GM19455 (cell line): ENCODE measurements around the gene NSUN3.
A peak's percentile ranks its signal among the peaks of the same experiment; 100 is the strongest.
"Not testable (repeated sequence)": the region's sequence is repeated elsewhere in the genome, so short reads cannot be mapped to it uniquely, and the experiment has no call there.

Experiments used
- ATAC-seq: cut with Tn5 transposase; IDR thresholded peaks from one replicate; pipeline ENCODE4 v1.9.1; 2021; ENCODE audit not compliant: unreplicated experiment

NSUN3 gene

DNA sequence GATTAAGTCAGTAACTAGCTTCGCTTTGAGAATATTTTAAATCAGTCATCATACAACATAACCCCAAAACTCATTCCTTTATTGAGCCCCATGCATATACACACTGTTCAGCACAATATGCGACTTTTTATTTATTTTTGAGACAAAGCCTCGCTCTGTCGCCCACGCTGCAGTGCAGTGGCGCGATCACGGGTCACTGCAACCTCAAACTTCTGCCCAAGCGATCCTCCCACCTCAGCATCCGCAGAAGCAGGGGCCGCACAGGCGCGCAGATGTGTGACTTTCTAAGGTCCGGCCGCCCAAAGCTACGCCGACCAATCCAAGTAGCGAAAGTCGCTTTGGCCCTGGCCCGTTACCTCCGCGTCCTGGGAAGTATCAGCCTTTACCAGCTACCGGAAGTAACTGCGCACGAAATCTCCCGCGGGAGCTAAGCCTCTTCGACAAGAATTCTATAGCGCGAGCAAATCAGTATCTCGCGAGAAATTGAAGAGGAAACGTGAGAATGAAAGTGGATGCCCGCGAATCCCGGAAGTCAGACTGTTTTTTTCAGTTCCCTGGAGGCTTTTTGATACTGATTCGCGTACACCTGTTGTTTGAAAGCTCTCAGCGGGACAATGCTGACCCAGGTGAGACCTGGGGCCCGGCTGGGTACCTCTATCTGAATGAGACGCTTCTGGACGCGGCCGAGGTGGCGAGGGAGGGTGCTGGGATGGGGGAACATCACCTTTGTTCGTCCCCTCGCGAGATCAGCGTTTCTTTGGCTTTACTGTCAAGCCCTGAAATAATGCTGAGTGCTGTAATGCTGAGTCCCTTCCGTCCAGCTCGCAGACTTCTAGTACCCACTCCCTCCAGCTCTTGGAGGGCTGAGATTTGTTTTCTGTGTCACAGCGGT lies at the start of gene NSUN3, which contains the start of gene DHFR2:
Gene NSUN3 (plus strand): TSS at position 549 of the 892 bp plus-strand sequence. CDS start 66 bp downstream, at position 615.
Gene DHFR2 (minus strand): TSS at position 404 of the 892 bp plus-strand sequence. CDS start 1,405 bp downstream, outside the sequence.
- peak; percentile 96 for ATAC-seq

DNA sequence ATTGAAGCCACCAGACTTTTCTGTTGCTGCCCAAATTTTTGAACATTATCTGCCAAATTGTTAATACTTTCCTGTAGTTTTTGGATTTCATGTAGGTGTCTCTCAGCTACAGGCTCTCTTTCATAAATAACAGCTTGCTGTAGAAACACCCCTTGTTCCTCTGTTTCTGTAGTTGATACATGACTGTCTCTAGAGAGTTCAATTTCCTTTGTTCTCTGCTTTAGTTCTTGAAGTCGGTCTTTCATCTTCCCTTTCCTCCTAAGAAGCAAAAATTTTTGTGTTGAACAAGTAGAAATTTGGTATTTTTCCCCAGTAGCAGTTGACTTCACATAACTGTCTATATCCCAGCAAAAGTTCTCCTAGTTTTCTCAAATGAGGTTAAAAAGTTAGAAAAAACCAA lies 47.8 kb upstream of the NSUN3 start:
- no peak for ATAC-seq

DNA sequence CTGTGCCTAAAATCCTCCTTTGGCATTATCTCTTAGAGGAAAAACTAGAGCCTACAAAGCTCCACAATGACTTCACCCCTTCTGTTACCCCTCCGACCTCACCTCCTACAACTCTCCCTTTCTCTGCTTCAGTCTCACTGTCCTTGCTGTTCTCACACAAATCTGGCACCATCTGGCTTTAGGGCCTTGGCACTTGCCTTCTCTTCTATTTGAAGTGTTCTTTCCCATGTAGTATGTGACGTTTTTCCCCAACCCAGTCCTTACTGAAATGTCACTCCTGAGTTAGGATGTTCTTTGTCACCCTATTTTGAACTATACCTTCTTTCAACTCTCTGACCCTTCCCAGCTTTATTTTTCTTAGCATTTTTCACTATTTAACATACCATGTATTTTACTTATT lies 43.2 kb upstream of the NSUN3 start:
- ATAC-seq = no peak

DNA sequence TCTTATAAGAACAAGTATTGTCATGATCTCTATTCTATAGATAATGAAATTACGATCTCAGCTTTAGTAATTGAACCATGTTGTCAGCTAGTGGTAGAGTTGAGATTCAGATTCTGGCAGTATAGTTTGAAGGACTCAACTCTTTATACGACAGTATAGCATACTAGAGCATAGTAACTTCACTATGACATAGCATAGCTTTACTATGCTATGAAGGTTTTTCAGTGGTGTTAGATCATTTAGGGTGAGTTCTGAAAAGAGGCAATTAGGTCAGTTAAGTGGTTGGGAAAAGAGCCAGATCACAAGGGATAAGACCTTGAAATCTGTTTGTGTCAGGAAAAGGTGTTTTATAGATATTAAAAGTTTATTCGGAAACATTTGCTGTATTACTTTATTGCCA lies 42.6 kb upstream of the NSUN3 start:
- ATAC-seq = no peak

DNA sequence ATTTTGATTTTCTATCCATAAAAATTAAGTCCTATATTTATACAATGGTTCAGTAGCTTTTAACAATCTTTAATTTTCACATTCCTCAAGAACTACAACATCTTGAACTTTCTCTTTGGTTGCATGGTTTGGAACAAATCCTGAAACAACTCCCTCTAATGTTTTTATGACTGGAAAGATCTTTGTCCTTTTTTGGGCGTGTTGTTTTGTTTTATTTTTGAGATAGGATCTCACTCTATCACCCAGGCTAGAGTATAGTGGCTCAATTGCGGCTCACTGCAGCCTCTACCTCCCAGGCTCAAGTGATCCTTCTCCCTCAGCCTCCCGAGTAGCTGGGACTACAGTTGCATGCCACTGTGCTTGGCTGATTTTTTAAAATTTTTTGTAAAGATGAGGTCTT lies 38.5 kb upstream of the NSUN3 start:
- ATAC-seq = no peak

DNA sequence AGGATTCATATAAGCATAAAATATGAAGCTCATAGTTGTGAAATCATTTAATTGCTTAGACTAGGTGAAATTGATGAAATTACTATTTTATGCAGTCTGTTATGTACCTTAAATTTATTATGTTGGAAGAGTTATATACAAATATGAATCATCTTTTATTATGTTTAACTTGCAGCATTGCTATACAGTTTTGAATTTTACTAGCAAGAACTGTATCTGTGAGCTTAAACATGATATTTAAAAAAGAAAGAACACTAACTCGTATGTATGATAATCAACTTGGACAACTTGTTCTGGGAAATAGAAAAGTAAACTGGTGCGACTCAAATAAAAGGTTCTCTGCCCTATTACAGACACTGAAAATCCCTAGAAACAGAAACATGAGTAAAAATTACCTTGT lies 36.2 kb upstream of the NSUN3 start:
- ATAC-seq = no peak

DNA sequence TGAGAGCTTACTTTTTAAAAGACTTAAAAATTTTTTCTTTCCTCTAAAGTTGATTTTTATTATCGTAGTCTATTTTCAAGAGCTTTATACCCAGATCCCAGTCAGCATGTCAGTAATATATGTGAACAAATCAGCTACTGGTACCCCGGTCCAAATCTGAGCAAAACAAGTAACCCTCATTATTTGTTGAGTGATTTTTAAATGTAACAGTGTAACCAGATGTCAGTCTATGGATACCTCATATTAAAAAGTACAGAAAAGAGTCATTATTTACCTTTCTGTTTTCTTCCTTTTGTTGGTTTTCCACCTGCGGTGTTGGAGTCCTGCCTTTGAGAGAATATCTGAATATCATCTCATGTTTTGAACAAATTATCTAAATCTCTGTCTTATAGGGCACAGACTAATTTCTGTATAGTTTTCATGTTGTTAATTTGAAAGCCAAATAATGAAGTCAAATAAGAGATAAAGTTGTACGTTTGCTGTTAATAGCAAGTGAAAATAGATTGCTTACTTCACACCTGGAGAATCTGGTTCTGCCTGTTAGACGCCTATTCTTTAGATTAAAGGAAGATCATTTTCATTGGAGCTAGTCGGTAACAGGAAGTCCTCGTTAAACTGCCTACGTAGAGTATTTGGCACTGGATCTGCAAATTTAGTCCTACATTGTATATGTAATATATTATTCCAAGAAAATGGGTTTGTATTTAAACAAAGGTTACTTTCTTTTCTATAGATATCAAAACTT lies 34.6 kb upstream of the NSUN3 start, which contains the start of gene STX19:
Gene STX19 (minus strand): TSS at position 505 of the 745 bp plus-strand sequence. CDS start 13,328 bp downstream, outside the sequence.
- no peak for ATAC-seq

DNA sequence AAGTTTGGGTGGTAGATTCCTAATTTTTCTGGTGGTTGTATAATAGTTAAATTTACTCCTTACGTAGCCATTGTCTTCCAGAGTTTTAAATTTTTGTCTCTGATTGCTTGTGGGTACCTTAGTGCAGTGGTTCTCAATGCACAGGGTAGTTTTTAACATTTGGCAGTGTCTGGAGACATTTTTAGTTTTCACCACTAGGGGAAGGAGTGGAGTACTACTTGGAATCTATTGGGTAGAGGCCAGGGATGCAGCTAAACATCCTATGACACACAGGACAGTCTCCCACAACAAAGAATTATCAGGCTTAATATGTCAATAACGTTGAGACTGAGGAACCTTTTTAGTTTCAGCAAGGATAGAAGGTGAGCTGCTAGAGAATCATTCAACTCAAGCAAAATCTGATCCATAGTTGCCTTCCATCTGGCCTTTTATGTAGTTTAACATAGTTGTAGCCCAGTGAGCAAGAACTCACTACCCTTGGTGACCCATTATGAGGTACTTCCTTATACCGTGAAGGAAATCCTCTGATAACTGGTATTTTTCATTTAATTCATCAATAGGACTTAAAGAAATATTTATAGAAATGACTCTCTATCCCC lies 25.9 kb upstream of the NSUN3 start:
- ATAC-seq = no peak

DNA sequence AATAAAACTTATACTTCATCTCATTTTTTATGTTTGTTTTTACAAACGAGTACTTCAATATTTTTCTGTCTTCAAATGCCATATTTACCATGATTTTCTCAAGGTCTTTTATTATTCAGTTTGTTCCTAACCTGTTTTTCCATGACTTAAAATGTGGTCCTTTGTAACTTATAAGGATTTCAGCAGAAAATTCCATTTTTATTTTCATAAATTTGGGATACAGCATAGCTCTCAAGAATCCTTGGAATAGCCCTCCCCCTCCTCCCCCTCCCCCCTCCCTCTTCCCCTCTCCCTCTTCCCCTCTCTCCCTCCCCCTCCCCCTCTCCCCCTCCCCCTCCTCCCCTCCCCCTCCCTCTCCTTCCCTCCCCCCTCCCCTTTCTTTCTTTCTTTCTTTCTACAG lies 19.6 kb upstream of the NSUN3 start:
- no peak for ATAC-seq

DNA sequence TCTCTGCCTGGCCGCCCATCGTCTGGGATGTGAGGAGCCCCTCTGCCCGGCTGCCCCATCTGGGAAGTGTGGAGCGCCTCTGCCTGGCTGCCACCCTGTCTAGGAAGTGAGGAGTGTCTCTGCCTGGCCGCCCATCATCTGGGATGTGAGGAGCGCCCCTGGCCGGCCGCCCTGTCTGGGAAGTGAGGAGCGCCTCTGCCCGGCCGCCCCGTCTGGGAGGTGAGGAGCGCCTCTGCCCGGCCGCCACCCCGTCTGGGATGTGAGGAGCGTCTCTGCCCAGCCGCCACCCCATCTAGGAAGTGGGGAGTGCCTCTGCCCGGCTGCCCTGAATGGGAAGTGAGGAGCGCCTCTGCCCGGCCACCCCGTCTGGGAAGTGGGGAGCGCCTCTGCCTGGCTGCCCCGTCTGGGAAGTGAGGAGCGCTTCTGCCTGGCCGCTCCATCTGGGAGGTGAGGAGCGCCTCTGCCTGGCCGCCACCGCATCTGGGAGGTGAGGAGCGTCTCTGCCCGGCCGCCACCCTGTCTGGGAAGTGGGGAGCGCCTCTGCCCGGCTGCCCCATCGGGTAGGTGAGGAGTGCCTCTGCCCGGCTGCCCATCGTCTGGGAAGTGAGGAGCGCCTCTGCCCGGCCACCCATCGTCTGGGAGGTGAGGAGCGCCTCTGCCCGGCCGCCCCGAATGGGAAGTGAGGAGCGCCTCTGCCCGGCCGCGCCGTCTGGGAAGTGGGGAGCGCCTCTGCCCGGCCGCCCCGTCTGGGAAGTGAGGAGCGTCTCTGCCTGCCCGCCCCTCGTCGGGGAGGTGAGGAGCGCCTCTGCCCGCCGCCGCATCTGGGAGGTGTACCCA lies 18.5 kb upstream of the NSUN3 start:
- not testable (repeated sequence) for ATAC-seq

DNA sequence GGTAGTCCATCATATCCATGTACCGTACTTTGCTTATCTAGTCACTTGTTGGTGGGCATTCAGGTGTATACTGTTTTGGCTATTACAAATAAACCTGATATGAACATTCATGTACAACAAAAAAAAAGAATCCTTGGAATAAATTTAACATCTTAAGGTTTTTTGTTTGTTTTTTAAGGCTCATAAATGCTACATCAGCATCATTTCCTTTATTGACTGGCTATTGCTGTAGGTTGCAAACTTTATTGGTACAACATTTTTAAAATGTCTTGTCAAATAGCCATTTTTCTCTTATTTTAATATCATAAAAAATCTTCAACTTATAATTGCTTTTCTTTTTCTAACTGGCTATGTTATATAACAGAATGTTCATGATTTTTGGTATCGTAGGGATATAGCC lies 16.3 kb upstream of the NSUN3 start:
- no peak for ATAC-seq

DNA sequence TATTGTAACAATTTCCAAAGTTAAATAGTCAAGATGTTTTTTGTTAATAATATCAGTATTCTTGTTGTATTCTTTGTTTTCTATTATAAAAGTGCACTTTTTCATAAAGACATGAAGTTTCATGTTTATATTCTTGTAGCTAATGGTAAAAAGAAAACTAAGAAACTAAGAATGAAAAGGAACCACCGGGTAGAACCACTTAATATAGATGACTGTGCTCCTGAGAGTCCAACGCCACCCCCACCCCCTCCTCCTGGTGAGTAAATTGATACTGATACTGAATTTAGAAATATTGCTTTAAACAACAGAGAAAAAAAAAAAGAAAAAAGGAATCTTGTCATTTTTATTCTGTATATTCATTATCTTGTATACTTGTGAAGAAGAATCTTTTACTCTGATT lies 13.6 kb upstream of the NSUN3 start:
- ATAC-seq = no peak

DNA sequence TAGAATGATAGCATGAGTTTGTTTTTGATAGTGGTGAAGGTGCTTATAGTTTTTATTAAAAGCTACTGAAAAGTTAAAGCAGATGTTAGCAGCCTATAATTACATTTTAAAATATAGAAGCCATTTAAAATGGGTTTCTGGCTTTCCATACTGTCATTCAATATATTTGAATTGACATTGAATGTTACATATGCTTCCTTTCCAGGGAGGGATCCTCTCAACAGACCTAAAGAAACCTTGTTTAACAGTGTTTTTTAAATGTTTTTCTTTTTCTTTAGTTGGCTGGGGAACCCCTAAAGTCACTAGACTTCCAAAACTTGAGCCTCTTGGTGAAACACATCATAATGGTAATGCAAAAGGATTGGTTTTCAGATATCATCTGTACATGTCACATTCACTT lies 12.3 kb upstream of the NSUN3 start:
- ATAC-seq = no peak

DNA sequence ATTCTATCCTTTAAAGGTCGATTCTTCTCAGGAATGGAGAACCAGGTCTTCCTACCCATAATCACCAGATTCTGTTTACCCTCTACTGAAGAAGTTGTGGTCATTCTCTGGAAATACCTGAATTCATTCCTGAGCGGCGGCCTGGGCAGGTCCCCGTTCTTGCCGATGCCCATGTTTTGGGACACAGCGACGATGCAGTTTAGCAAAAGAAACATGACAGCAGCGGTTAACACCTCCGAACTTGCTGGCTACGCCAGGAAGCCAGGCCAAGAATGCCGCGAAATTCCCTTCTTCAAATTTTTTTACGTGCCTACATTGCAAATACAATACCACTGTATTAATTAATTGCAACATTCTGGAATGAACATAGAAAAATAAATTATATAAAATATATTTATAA lies 1.6 kb upstream of the NSUN3 start:
- no peak for ATAC-seq

DNA sequence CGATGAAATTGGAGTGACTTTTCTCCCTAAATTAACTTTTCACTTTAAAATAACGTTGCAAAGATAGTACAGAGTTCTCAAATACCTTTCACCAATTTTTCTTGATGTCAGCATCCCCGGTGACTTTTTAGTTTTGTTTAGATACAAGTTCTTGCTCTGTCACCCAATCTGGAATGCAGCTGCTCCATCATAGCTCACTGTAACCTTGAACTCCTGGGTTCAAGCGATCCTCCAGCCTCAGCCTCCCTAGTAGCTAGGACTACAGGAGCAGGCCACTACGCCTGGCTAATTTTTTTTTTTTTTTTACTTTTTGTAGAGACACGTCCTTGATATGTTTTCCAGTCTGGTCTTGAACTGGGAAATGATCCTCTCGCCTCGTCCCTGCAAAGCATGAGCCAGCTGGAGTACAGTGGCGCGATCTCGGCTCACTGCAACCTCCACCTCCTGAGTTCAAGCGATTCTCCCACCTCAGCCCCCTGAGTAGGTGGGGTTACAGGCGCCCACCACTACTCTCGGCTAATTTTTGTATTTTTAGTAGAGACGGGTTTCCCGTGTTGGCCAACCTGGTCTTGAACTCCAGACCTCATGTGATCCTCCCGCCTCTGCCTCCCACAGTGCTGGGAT lies 747 bp downstream of the NSUN3 start:
- ATAC-seq = no peak

DNA sequence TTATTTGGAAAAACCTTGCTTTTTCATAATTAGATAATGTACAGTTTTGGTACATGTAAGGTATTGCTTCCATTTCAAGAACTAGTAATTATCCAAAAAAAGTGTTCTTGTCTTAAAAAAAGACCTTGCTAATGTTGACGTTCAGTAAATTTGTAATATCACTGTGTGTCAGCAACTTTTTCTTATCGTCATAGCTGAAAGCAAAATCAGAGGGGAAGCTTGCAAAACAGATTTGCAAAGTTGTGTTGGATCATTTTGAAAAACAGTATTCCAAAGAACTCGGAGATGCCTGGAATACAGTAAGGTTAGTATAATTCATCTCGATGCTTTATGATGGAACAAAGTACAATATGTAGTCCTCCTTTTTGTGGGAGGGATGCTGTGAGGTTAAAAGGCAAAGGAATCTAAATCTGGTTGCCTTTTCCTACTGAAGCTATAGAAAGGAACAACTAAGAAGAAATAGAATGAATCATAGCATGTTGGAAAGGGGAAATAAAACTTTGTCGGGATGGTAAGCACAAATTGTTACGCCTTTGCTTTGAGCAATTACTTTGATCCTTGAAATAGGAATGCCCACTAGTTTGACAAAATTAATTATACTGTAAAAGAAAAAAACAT lies 1.5 kb downstream of the NSUN3 start:
- ATAC-seq = no peak

DNA sequence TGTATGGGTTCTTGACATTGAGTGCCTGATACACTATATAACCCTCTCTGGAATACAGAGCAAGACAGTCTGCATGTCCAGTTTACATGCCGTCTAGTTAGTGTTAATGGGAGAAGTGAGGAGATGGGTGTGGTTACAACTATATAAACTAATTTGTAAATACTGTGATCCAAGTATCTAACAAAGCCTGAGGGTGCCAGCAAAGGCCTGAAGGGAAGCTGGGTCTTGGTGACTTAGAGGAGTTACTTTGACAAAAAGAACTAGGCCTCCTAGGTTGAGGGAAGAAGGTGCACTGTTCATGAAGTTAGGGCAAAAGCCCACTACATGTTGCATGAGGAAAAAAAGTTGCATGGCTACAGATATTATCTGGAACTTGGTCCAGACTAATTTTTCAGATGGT lies 2.3 kb downstream of the NSUN3 start:
- ATAC-seq = no peak

DNA sequence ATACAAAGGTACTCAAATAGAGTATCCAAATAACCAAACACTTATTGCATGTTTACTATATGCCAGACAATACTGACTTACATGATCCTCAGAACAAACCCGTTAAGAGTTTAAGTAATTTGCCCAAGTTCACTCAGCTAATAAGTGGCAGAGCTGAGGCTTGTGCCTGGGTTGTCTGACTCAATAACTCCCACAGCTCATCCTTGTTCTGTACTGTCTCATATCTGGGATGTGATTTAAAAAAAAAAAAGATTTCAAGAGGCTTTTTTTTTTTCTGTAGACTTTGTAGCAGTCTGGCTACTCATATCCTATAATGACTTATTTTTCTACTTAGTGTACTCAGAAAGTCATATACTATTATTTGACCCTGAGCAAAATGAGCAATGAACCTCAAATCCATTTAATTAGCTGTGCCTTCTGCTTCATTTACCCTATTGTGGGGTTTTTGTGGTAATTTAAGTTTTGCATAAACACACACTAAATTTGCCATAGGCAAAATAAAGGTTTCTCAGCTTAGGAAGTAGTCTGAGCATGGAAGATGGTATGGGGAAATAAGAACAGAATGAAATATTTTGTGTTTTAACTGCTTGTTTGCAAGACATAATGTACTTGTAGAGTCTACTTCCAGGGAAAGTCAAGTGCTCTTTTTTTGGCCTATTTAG lies 3.1 kb downstream of the NSUN3 start:
- no peak for ATAC-seq
